GM19324 (cell line): ENCODE data around the gene MARCHF11.

Experiments
- ATAC-seq: cut with Tn5 transposase; IDR thresholded peaks from one replicate; pipeline ENCODE4 v1.9.1; 2021; ENCODE audit warnings: mild to moderate bottlenecking, moderate library complexity; ENCODE audit not compliant: unreplicated experiment, low FRiP score

Gene MARCHF11

GRCh38 chr5:16134204-16134603 is 45.4 kb downstream of the MARCHF11 start:
- ATAC-seq, result no peak

DNA sequence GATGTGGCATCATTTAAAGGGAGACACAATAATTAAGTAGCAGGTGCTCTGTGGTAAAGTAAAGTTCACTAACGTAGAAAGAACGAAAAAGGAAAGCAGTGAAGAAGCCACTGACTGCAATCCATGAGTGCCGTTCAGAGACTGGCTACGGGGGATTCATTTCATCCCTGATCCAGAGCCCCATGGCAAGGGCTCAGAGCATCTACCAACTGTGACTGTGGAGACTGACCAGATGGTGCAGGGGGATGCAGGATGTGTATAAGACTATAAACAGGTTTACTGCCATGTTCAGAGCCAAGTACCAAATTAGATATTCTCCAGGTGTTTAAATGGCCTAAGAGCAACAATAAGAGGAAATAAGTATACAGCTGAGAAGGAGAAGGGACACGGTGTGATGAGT is 47.7 kb downstream of the MARCHF11 start:
- no peak for ATAC-seq

- ATAC-seq, result no peak
Observed at GRCh38 chr5:16128944-16129343, 50.6 kb downstream of the MARCHF11 start.

GRCh38 chr5:16127865-16128544 is 51.6 kb downstream of the MARCHF11 start:
- ATAC-seq, result no peak

DNA sequence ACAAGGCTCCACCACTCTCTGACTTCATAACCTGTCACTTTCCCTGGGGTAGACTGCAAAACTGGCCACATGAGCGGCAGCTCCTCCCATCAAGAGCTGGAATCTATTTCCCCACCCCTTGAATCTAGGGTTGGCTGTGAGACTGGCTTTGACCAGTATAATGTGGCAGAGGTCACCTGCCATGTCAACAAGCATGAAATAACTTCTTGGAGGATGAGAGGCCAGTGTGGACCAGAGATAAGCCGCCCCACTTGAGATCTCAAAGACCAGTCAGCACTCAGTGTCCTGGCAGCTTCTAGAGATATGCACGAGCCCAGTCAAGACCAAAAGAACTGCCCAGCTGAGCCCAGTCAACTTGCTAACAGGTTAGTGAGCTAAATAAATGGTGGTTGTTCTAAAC is 59.0 kb downstream of the MARCHF11 start:
- ATAC-seq, result no peak

DNA sequence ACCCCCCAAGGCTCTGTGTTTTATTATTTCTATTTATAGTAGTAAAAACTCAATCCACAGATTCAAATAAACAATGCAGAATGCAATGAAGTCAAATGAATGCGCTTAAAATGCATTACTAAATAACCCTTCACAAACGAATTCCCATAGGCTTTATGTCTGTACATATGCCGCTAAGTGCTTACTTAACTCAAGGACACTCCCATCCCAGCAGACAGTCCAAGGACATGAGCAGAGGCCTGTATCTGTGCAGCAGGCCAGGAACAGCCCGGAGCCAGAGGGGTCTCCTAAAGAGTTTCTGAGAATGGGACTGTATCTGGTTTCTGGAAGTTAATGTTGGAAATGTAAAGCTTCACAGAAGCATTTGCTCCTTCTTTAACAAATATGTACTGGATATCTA is 59.8 kb downstream of the MARCHF11 start:
- no peak for ATAC-seq

DNA sequence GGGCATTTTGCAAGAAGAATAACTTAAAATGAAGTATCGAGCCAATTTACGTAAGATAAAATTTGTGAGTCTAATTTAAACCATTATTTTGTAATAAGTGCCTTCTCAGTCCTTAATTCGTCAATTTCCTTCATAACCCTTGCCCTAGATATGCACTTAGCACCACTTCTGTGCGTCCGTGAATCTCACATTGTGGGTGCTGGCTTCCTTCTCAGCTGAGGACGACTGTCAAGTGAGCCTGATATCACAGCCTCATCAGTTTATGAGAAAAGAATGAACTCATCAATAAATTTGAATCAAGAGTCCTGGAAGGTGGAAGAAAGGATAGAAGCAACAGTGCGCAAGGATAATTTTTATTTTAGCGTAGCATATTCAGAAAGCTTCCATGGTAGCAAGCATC is 64.5 kb downstream of the MARCHF11 start:
- ATAC-seq, result no peak

- ATAC-seq, result no peak
Observed at GRCh38 chr5:16108418-16108817, 71.2 kb downstream of the MARCHF11 start.

- ATAC-seq, result no peak
Observed at GRCh38 chr5:16104961-16105360, 74.6 kb downstream of the MARCHF11 start.

GRCh38 chr5:16095612-16096011 is 84.0 kb downstream of the MARCHF11 start:
- ATAC-seq, result no peak

DNA sequence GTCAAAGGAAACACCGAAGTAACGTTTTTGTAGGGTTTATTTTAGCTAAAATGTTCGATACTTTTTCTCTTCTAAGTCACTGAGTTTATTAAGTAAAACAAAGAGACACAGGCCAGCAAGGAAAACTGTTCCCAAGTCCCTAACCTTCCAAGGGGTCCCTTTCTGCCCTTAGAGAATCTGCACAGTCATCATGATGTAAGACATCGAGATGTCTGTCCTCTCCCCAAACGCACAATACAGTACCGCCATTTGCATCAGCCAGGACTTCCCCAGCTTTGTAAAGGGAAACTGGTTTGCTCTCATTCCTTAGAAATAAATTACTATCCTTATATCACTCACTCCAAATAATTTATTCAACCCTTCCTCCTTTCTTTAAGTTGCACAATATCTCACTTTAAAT is 89.3 kb downstream of the MARCHF11 start:
- ATAC-seq, result no peak

- ATAC-seq, result no peak
Observed at GRCh38 chr5:16082982-16083381, 96.6 kb downstream of the MARCHF11 start.

DNA sequence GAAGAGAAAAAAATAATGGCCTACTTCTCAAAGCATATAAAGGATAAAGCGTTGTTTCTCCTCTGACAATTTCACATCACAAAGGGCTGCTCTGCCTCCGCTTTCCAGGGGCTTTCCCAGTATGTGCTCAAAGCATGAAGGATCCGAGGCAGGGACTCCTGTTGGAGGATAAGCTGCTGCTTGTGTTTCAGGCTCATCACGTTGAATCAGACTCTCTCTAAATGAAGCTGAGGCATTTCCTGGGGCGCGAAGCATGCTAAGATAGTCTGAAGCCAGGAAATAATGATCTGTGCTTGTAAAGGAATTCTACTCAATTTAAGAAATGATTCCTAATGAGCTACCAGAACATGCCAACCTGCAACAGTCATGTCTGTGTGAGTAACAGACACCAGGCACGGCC is 97.5 kb downstream of the MARCHF11 start:
- no peak for ATAC-seq

GRCh38 chr5:16081376-16081955 is 98.1 kb downstream of the MARCHF11 start:
- no peak for ATAC-seq

- no peak for ATAC-seq
Observed at GRCh38 chr5:16076657-16077056, 102.9 kb downstream of the MARCHF11 start.

GRCh38 chr5:16074358-16074757 is 105.2 kb downstream of the MARCHF11 start:
- no peak for ATAC-seq

GRCh38 chr5:16072616-16073015 is 107.0 kb downstream of the MARCHF11 start:
- no peak for ATAC-seq

DNA sequence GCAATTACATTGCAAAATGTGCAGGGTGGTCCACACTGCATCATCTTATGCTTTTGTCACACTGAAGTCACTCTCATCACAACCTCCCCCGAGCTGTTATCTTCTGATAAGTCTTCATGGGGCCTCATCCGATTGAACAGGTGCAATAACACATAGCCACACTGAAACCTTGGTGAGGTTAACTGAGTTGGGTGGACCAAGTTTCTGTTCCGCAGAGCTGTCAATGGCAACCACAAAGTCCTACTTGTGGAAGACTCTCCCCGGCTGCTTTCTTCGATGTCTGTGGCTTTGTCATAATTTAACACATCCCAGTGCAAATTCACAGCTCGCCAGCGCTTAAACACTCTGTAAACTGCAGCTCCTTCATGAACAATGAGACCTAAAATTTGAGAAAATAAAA is 112.2 kb downstream of the MARCHF11 start:
- no peak for ATAC-seq

GRCh38 chr5:16066810-16067209 is 112.8 kb downstream of the MARCHF11 start:
- no peak for ATAC-seq

GRCh38 chr5:16066320-16066719 is 113.3 kb downstream of the MARCHF11 start:
- no peak for ATAC-seq

- no peak for ATAC-seq
Observed at GRCh38 chr5:16065831-16066230, 113.8 kb downstream of the MARCHF11 start.

GRCh38 chr5:16064135-16064893 is 115.3 kb downstream of the MARCHF11 start:
- no peak for ATAC-seq
